Measurements from ENCODE around the gene TMEM87A.
"Not testable (repeated sequence)": the region's sequence is repeated elsewhere in the genome, so short reads cannot be mapped to it uniquely, and the experiment has no call there.

- TF ChIP-seq, protein P1, sequence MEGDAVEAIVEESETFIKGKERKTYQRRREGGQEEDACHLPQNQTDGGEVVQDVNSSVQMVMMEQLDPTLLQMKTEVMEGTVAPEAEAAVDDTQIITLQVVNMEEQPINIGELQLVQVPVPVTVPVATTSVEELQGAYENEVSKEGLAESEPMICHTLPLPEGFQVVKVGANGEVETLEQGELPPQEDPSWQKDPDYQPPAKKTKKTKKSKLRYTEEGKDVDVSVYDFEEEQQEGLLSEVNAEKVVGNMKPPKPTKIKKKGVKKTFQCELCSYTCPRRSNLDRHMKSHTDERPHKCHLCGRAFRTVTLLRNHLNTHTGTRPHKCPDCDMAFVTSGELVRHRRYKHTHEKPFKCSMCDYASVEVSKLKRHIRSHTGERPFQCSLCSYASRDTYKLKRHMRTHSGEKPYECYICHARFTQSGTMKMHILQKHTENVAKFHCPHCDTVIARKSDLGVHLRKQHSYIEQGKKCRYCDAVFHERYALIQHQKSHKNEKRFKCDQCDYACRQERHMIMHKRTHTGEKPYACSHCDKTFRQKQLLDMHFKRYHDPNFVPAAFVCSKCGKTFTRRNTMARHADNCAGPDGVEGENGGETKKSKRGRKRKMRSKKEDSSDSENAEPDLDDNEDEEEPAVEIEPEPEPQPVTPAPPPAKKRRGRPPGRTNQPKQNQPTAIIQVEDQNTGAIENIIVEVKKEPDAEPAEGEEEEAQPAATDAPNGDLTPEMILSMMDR (IDR thresholded peaks at IDR 0.05), result not testable (repeated sequence)
- not testable (repeated sequence) for TF ChIP-seq POLR2A (IDR thresholded peaks at IDR 0.05)
Measured at GRCh38 chr15:42301004-42301403, 27.8 kb upstream of the TMEM87A start.

Data from thyroid gland (tissue), 4 donors.